Measurements from ENCODE around the gene TOP3A. TPM values are rescaled to one million over a fixed set of nuclear protein-coding genes. Genes with fewer than 3 reads are reported as not detected.
A peak's percentile ranks its signal among the peaks of the same experiment; 100 is the strongest.

The TOP3A gene
- total RNA-seq (2016; rRNA removed; fragmentation: Illumina TruSeq; extraction: Trizol): 30.7 and 36.8 TPM in 2 replicates
- 13.1 and 14.9 TPM in 2 replicates for total RNA-seq (2016; cell fraction: cytosol; rRNA removed; fragmentation: Illumina TruSeq; extraction: Trizol; ENCODE audit: low read depth)
- 27.4 and 35.0 TPM in 2 replicates for total RNA-seq (2016; cell fraction: insoluble cytoplasmic fraction; rRNA removed; fragmentation: Illumina TruSeq; extraction: Trizol)
- 17.3 and 17.9 TPM in 2 replicates for total RNA-seq (2016; cell fraction: membrane; rRNA removed; fragmentation: Illumina TruSeq; extraction: Trizol)
- 42.4 and 45.8 TPM in 2 replicates for total RNA-seq (2016; cell fraction: nucleus; rRNA removed; fragmentation: Illumina TruSeq; extraction: Trizol)
- polyA plus RNA-seq (2011; rRNA removed): 15.4 and 16.9 TPM in 2 replicates
- polyA plus RNA-seq (2011; cell fraction: cytosol; rRNA removed): 9.1 and 10.4 TPM in 2 replicates
- polyA plus RNA-seq (2011; cell fraction: nucleus; rRNA removed): 19.7 and 20.7 TPM in 2 replicates
- polyA plus RNA-seq (2012): 15.1 and 17.3 TPM in 2 replicates
- polyA plus RNA-seq (2016; cell fraction: cytosol; fragmentation: Illumina TruSeq; extraction: Trizol; ENCODE audit: low read depth): 2.3 and 2.6 TPM in 2 replicates
- polyA plus RNA-seq (2016; cell fraction: insoluble cytoplasmic fraction; fragmentation: Illumina TruSeq; extraction: Trizol; ENCODE audit: low read depth): 21.2 and 22.7 TPM in 2 replicates
- 6.3 and 6.6 TPM in 2 replicates for polyA plus RNA-seq (2016; cell fraction: membrane; fragmentation: Illumina TruSeq; extraction: Trizol; ENCODE audit: low read depth)
- 55.0 and 64.3 TPM in 2 replicates for polyA plus RNA-seq (2016; cell fraction: nucleus; fragmentation: Illumina TruSeq; extraction: Trizol; ENCODE audit: insufficient read depth, low read depth)
- polyA minus RNA-seq (2011; rRNA and poly(A)+ RNA removed; ENCODE audit: low replicate concordance): 49.6 and 93.1 TPM in 2 replicates
- 17.6 TPM in 2 replicates for polyA minus RNA-seq (2011; cell fraction: cytosol; rRNA and poly(A)+ RNA removed)
- polyA minus RNA-seq (2011; cell fraction: nucleus; rRNA and poly(A)+ RNA removed): 46.6 and 52.9 TPM in 2 replicates
- percentile 69 among the genes with signal in this experiment for Bru-seq, nascent RNA
- percentile 71 among the genes with signal in this experiment for BruChase-seq, experiment 1, labeled RNA remaining after a 6-hour chase
- BruChase-seq, experiment 2, labeled RNA remaining after a 2-hour chase: percentile 78 among the genes with signal in this experiment
- long read RNA-seq, experiment 1, full-length matches to known transcripts: 4 of 4 reads
- long read RNA-seq, experiment 1, partial matches to known transcripts: 0 of 4 reads
- long read RNA-seq, experiment 1, other reads (novel, unspliced or antisense): 0 of 4 reads
- long read RNA-seq, experiment 2, full-length matches to known transcripts: 6 of 30 reads
- long read RNA-seq, experiment 2, partial matches to known transcripts: 7 of 30 reads
- long read RNA-seq, experiment 2, other reads (novel, unspliced or antisense): 17 of 30 reads

DNA sequence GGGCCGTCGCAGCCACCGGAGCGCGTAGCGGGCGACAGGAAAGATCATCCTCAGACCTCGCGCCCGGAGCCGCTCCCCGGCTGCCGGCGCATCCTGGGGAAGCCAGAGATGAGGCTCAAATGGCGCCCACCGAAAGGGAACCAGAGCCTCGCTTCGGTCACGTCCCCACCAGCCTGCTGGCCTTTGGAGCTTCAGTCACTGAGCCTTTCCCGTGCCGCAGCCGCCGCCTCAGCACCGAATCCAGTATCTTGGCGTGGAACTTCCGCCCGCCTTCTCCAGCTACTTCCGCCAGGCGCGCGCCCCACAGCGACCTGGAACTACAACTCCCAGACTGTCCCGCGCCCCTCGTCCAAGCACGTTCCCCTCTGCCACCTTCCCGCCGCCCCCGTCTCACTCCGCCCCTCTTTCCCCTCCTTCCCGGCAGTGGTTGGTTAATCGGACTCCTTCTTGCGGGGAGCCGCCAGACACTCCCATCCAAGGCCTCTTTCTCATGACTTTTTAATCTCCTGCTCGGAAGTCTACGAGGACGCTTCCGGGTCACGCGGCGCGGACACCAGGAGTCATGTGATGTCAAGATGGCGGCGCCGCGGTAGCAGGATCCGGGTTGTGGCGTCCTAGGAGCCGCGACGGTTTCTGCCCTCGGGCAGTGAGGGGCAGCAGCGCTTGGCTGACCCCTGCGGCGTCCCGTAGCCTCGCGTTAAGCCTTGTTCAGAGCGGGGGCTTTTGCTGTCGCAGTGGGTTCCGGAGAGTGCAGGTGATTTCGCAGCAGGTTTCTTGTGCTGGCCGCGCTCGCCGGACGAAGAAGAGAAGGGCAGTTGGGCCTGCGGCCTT lies at the start of gene TOP3A, which contains the start of gene SMCR8:
Gene TOP3A (minus strand): TSS at position 264 of the 831 bp plus-strand sequence. CDS start 216 bp downstream, at position 48.
Gene SMCR8 (plus strand): TSS at position 563 of the 831 bp plus-strand sequence. CDS start 497 bp downstream, outside the sequence.
- DNase-seq (ENCODE audit: low spot score): peak; percentile 92
- peak; percentile 94 for ATAC-seq
- H3K4me1 ChIP-seq (ENCODE audit: insufficient read depth, low read length): peaks cover 64% of the 10 kb centered on the region
- no TSS peak for BruUV-seq (replicated peaks)
- peaks cover 10% of the 10 kb centered on the region for H4K20me1 ChIP-seq (ENCODE audit: insufficient read depth, low read length)
- H3K4me2 ChIP-seq (ENCODE audit: low read depth, low read length): peak within 1 kb of the TSS; percentile 92
- H3K36me3 ChIP-seq (replicated peaks in 1 of 2; ENCODE audit: control insufficient read depth in 1 of 2, insufficient read depth in 2 of 2, low read length in 2 of 2): peaks cover 6 to 24% of the 10 kb centered on the region in 2 experiments; a peak in 4 of 5 replicates
- in situ Hi-C loops (cut with HindIII; ENCODE audit: extremely low pct_ligation_motif_present, low pct_unique_long_range_greater_than_20kb): no loop called here
- H3K79me2 ChIP-seq (ENCODE audit: insufficient read depth, low read length): peaks cover 87% of the 10 kb centered on the region
- H3K4me3 ChIP-seq (replicated peaks in 1 of 3; ENCODE audit: insufficient read depth in 1 of 3, low read depth in 2 of 3, low read length in 3 of 3): peak within 1 kb of the TSS; percentile 71 to 91 (median 80)
- H3K9ac ChIP-seq (ENCODE audit: insufficient read depth, low read depth, low read length): peak within 1 kb of the TSS; percentile 90
- POLR2A ChIA-PET: interaction anchor here (0.7 to 1.6 kb wide), 6 partner anchors 13 to 124 kb away, joined by 3 to 10 read pairs (median 5); partner anchors contain the start of genes LLGL1, MIEF2 and SHMT1
- peak within 1 kb of the TSS; percentile 88 for H3K27ac ChIP-seq (ENCODE audit: extremely low read length, insufficient read depth, low read length)
- 3% methylated on average over 27 of the region's 78 CpGs for WGBS (ENCODE audit: low lambda C conversion rate)
- no peaks in the 10 kb centered on the region; a peak in 1 of 5 replicates for H3K27me3 ChIP-seq (ENCODE audit: control insufficient read depth in 1 of 2, insufficient read depth in 2 of 2, low read length in 2 of 2)
- CTCF ChIA-PET (ENCODE audit: low intra/inter-chr PET ratio, low total read pairs): no interaction called here
- peak; percentile 85 for FAIRE-seq
- H3K9me3 ChIP-seq (ENCODE audit: low read length): no peaks in the 10 kb centered on the region
- intact Hi-C loops (cut with micrococcal nuclease; ENCODE audit: unreplicated experiment): loop anchor here (5.0 to 10.0 kb wide), 2 partner anchors 50 to 58 kb away; partner anchors contain the start of genes FLII and SHMT1
- H2AFZ ChIP-seq (ENCODE audit: low read length): peak within 1 kb of the TSS; percentile 11
- TF ChIP-seq FOXC1 (CRISPR knock-in tag; IDR thresholded peaks at IDR 0.05; ENCODE audit: borderline replicate concordance): peak; percentile 18; the same call in 1 of the 2 replicates
- TF ChIP-seq ZNF75D (CRISPR knock-in tag; IDR thresholded peaks at IDR 0.05; ENCODE audit: borderline replicate concordance): 0 out of 2 replicates have a peak, but pooled peaks have one; percentile 35
- peak; percentile 96 for TF ChIP-seq ZSCAN30 (CRISPR knock-in tag; IDR thresholded peaks at IDR 0.05)
- TF ChIP-seq, protein P1, sequence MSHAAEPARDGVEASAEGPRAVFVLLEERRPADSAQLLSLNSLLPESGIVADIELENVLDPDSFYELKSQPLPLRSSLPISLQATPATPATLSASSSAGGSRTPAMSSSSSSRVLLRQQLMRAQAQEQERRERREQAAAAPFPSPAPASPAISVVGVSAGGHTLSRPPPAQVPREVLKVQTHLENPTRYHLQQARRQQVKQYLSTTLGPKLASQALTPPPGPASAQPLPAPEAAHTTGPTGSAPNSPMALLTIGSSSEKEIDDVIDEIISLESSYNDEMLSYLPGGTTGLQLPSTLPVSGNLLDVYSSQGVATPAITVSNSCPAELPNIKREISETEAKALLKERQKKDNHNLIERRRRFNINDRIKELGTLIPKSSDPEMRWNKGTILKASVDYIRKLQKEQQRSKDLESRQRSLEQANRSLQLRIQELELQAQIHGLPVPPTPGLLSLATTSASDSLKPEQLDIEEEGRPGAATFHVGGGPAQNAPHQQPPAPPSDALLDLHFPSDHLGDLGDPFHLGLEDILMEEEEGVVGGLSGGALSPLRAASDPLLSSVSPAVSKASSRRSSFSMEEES (CRISPR knock-in tag; IDR thresholded peaks at IDR 0.05): peak; percentile 98
- TF ChIP-seq, protein P2, sequence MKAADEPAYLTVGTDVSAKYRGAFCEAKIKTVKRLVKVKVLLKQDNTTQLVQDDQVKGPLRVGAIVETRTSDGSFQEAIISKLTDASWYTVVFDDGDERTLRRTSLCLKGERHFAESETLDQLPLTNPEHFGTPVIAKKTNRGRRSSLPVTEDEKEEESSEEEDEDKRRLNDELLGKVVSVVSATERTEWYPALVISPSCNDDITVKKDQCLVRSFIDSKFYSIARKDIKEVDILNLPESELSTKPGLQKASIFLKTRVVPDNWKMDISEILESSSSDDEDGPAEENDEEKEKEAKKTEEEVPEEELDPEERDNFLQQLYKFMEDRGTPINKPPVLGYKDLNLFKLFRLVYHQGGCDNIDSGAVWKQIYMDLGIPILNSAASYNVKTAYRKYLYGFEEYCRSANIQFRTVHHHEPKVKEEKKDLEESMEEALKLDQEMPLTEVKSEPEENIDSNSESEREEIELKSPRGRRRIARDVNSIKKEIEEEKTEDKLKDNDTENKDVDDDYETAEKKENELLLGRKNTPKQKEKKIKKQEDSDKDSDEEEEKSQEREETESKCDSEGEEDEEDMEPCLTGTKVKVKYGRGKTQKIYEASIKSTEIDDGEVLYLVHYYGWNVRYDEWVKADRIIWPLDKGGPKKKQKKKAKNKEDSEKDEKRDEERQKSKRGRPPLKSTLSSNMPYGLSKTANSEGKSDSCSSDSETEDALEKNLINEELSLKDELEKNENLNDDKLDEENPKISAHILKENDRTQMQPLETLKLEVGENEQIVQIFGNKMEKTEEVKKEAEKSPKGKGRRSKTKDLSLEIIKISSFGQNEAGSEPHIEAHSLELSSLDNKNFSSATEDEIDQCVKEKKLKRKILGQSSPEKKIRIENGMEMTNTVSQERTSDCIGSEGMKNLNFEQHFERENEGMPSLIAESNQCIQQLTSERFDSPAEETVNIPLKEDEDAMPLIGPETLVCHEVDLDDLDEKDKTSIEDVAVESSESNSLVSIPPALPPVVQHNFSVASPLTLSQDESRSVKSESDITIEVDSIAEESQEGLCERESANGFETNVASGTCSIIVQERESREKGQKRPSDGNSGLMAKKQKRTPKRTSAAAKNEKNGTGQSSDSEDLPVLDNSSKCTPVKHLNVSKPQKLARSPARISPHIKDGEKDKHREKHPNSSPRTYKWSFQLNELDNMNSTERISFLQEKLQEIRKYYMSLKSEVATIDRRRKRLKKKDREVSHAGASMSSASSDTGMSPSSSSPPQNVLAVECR (CRISPR knock-in tag; IDR thresholded peaks at IDR 0.05; ENCODE audit: borderline replicate concordance): peak; percentile 95
- TF ChIP-seq SPEN (CRISPR knock-in tag; IDR thresholded peaks at IDR 0.05; ENCODE audit: low read depth): peak; percentile 68; the same call in 1 of the 2 replicates
- 0 out of 2 replicates have a peak, but pooled peaks have one; percentile 57 for TF ChIP-seq ZNF737 (CRISPR knock-in tag; IDR thresholded peaks at IDR 0.05; ENCODE audit: borderline replicate concordance)
- no peak for TF ChIP-seq PHF5A (CRISPR knock-in tag; IDR thresholded peaks at IDR 0.05; ENCODE audit: low read depth, unreplicated experiment)
- peak; percentile 84 for TF ChIP-seq POLR2G (IDR thresholded peaks at IDR 0.05; ENCODE audit: low read depth, low read length)

Measured in HepG2 (cell line).